GM19099 (cell line): ENCODE results near the gene CASK.

Experiments used
- POLR2A ChIP-seq: IDR thresholded peaks from 3 replicates; pipeline ENCODE4 v1.6.1; 2011; ENCODE audit warnings: low read depth; ENCODE audit not compliant: insufficient read length; ENCODE audit errors: extremely low read depth

Gene CASK

GRCh38 chrX:41482154-41482850 lies 441.1 kb downstream of the CASK start:
- TF ChIP-seq POLR2A: no peak

DNA sequence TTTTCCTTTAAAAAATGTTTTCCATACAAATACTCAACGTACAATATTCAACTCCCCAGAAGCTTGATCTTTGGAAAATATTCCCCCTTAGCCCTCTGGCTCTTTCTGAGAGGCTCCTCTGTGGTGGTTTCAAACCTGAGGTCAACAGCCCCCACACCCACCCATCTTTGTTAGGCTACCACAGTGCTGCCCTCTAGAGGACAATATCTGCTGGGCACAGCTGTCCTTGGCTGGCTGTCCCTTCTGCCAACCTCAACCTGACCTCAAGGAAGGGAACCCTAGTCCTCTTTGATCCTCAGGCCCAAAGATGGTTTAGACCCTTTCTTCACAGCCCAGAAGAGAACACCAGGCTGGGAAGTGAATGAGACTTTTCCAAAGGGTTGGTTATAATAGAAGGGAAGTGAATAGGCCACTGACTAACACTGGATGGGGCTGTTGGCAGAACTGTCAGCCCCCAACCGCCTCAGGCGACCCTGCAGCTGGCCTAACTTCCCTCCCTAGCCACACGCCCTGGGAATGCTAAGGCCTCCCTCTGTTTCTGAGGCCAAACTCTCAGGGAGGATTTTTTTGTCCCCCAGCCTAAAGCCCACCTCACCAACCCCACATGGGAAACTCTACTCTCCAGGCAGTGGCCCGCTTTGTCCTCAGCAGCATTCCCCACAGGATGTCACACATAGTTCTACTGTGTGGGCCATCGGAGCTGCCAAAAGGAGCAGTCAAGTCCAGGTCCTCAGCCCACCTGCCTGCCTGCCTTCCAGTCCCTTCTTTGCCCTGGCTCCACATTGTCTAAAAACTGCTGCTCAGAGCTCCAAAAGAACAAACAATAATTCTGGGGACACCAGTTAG lies 441.9 kb downstream of the CASK start:
- TF ChIP-seq POLR2A: no peak

- no peak for TF ChIP-seq POLR2A
Observed at GRCh38 chrX:41480508-41481260, 442.7 kb downstream of the CASK start.

- no peak for TF ChIP-seq POLR2A
Observed at GRCh38 chrX:41478381-41478911, 444.9 kb downstream of the CASK start.

DNA sequence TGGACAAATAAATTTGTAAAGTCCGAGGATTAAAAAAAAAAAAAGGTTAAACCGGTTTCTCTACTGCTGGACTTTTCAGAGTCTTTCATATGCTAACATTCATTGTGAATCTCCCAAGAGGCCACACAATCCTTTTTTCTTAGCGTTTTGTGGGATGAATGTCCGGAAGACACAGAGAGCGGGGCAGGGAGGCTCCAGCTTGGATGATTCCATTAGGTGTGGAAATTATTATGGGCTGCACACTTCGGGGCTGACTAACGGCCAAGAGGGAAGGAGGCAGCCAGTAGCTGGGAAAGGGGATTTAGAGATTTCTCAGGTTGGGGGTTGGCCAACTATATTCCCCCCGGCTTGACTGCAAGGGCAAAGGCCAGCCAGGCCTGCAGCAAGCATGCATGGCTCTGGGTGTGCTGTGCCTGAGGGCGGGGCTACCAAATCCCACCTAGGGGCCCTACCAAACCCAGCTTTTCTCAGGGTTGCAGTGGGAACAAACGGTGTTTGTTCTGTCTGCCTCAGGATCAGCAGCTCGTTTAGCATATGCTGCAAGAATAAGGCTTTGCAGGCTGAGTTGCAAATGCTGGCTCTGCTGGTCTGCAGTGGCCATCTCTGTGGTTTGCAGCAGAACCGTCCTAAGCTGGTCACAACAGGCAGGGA lies 447.6 kb downstream of the CASK start:
- no peak for TF ChIP-seq POLR2A

DNA sequence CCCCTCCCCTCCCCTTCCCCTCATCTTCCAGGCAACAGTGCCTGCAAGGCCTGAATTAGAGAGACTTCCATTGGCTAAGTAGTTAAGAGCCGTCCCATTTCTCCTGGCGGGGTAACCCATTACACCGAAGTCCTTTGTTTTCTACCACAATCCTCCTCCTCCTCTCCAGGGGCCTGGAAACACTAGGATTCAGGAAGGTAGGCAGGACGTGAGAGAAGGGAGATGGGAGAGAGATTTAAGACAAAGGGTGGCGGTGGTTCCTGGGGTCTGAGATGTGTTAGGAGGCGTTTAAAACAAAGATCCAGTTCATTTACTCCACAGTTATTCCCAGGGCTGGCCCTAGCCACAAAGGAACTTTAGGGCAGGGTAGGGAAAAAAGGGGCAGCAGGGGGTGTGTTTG lies 448.2 kb downstream of the CASK start:
- TF ChIP-seq POLR2A: no peak

- TF ChIP-seq POLR2A: no peak
Observed at GRCh38 chrX:41474726-41475100, 448.6 kb downstream of the CASK start.

DNA sequence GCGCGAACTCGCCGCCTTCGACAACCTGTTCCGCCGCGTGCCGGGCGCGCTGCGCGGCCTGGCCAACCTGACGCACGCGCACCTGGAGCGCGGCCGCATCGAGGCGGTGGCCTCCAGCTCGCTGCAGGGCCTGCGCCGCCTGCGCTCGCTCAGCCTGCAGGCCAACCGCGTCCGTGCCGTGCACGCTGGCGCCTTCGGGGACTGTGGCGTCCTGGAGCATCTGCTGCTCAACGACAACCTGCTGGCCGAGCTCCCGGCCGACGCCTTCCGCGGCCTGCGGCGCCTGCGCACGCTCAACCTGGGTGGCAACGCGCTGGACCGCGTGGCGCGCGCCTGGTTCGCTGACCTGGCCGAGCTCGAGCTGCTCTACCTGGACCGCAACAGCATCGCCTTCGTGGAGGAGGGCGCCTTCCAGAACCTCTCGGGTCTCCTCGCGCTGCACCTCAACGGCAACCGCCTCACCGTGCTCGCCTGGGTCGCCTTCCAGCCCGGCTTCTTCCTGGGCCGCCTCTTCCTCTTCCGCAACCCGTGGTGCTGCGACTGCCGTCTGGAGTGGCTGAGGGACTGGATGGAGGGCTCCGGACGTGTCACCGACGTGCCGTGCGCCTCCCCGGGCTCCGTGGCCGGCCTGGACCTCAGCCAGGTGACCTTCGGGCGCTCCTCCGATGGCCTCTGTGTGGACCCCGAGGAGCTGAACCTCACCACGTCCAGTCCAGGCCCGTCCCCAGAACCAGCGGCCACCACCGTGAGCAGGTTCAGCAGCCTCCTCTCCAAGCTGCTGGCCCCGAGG lies 449.2 kb downstream of the CASK start:
- TF ChIP-seq POLR2A: no peak

DNA sequence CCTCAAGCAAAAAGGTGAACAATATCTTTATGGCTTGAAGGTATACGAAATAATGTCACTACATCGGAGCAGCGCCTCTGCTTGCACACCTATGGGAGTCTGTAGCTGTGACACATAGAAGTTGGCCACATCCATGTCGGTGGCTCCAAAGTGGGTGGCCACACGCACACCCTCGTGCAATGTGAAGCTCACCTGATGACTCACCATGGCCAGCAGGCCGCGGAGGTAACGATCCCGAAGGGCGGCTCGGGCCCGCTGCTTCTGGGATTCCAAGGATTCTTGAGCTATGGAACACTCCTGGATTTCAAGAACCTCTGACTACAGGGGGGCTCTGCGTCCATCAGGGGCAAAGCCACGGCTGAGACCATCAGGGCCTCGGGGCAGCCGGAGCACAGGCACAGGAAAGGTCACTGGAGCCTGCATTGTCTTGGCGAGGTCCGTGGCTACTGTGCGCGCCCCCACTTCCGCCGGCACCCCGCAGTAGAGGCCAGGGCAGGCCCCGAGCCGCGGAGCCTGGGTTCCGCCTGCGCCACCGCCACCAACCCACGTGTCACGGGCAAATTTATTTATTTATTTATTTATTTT lies 451.0 kb downstream of the CASK start:
- TF ChIP-seq POLR2A: no peak

DNA sequence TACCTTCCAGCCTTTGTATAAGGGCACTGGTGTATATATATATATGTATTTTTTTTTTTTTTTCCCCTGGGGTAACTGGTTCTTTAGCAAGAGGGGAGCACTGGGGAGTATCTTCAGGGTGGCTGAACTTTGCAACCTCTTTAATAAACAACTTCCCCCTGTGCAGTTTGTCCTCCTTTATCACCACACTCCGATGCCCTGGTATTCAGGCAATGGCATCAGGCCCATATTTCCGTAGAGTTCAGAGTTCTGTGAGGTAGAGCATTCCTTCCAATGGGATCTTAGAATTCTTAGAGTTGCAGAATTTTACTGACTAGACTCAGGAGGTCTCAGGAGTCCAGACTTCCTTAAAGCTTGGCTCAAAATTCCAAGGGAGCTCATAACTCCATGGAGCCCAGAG lies 451.6 kb downstream of the CASK start:
- no peak for TF ChIP-seq POLR2A

DNA sequence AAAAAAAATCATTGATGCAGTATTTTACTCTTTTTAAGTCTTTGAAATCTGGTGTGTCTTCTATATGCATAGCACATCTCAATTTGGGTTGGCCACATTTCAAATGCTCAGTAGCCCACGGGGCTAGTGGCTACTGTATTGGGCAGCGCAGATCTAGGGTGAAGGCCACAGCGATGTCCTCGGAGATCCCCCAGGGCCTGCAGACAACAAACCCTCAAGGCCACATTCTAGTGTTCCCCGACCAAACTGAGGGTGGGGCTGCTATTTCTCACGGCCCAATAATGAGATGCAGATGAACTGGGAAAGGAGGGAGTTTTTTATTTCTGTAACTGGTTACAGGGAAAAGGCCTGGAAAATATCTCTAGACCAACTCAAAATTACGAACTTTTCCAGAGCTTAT lies 452.6 kb downstream of the CASK start:
- TF ChIP-seq POLR2A: no peak

- no peak for TF ChIP-seq POLR2A
Observed at GRCh38 chrX:41468647-41469323, 454.6 kb downstream of the CASK start.
